Hepatocyte (in vitro differentiated cells): ENCODE data around the gene RAB12. TPM values are rescaled to one million over a fixed set of nuclear protein-coding genes. Genes with fewer than 3 reads are reported as not detected.

Experiments
- DNase-seq: peaks from one replicate; pipeline ENCODE4 v3.0.0-alpha.2; 2016; ENCODE audit warnings: low spot score
- H2AFZ ChIP-seq: fragments of 200-600 bp; sonication (generic); 2 replicates; pipeline ENCODE4 v1.6.0; 2016; ENCODE audit warnings: antibody characterized with exemption, mild to moderate bottlenecking
- H3K27ac ChIP-seq: fragments of 200-600 bp; sonication (generic); 2 replicates; pipeline ENCODE4 v1.5.1; 2016; ENCODE audit warnings: mild to moderate bottlenecking
- H3K27me3 ChIP-seq: fragments of 200-600 bp; sonication (generic); 2 replicates; pipeline ENCODE4 v1.6.1; 2016
- H3K36me3 ChIP-seq: fragments of 200-600 bp; sonication (generic); replicated peaks from 2 replicates; pipeline ENCODE4 v1.5.1; 2016; ENCODE audit warnings: low read depth; ENCODE audit not compliant: insufficient read depth
- H3K4me1 ChIP-seq: fragments of 200-600 bp; sonication (generic); 2 replicates; pipeline ENCODE4 v1.5.1; 2016; ENCODE audit warnings: mild to moderate bottlenecking, moderate library complexity; ENCODE audit not compliant: insufficient read depth
- H3K4me2 ChIP-seq: fragments of 200-600 bp; sonication (generic); 2 replicates; pipeline ENCODE4 v1.6.0; 2016
- H3K4me3 ChIP-seq: fragments of 200-600 bp; sonication (generic); 2 replicates; pipeline ENCODE4 v1.5.1; 2016; ENCODE audit warnings: mild to moderate bottlenecking
- H3K79me2 ChIP-seq: fragments of 200-600 bp; sonication (generic); 2 replicates; pipeline ENCODE4 v1.6.0; 2017; ENCODE audit warnings: mild to moderate bottlenecking
- H3K9me2 ChIP-seq: fragments of 200-600 bp; sonication (generic); replicated peaks from 2 replicates; pipeline ENCODE4 v1.6.0; 2017; ENCODE audit warnings: mild to moderate bottlenecking; ENCODE audit not compliant: insufficient read depth
- H3K9me3 ChIP-seq: fragments of 200-600 bp; sonication (generic); 2 replicates; pipeline ENCODE4 v1.5.1; 2016; ENCODE audit warnings: low read depth, mild to moderate bottlenecking
- H4K20me1 ChIP-seq: fragments of 200-600 bp; sonication (generic); 2 replicates; pipeline ENCODE4 v1.6.0; 2016; ENCODE audit warnings: mild to moderate bottlenecking; ENCODE audit not compliant: insufficient read depth, poor library complexity, severe bottlenecking
- CTCF ChIP-seq: fragments of 200-600 bp; sonication (generic); IDR thresholded peaks from 2 replicates; pipeline ENCODE4 v1.5.1; 2016; ENCODE audit warnings: antibody characterized with exemption, mild to moderate bottlenecking; ENCODE audit not compliant: poor library complexity
- EZH2 ChIP-seq: fragments of 200-600 bp; sonication (generic); IDR thresholded peaks from 2 replicates; pipeline ENCODE4 v1.6.1; 2016; ENCODE audit warnings: antibody characterized with exemption, mild to moderate bottlenecking, borderline replicate concordance
- EZH2phosphoT487 ChIP-seq: fragments of 200-600 bp; sonication (generic); IDR thresholded peaks from one replicate; pipeline ENCODE4 v1.6.1; 2018; ENCODE audit warnings: antibody characterized with exemption, mild to moderate bottlenecking, low read depth, moderate library complexity; ENCODE audit not compliant: unreplicated experiment, severe bottlenecking
- WGBS: methylation state at CpG from one replicate; pipeline ENCODE4 v1.1.6; 2016; ENCODE audit warnings: low lambda C conversion rate; ENCODE audit errors: missing lambda C conversion rate; 5-methylcytosine and 5-hydroxymethylcytosine counted together
- polyA plus RNA-seq: library from polyadenylated mRNA; unstranded; fragments of >200 nt; fragmentation: Nextera tagmentation; extraction: Ambion mirVana; gene quantifications from 2 replicates; pipeline ENCODE4 v1.2.1, GENCODE V29; 2016
- total RNA-seq: library from RNA; depleted of rRNA; stranded (reverse); fragments of >200 nt; gene quantifications from 2 replicates; pipeline ENCODE4 v1.2.3, GENCODE V29; 2014

The RAB12 gene
- total and polyA plus RNA-seq, 2 experiments from 2014 or later: 4.7 to 33.2 TPM

DNA sequence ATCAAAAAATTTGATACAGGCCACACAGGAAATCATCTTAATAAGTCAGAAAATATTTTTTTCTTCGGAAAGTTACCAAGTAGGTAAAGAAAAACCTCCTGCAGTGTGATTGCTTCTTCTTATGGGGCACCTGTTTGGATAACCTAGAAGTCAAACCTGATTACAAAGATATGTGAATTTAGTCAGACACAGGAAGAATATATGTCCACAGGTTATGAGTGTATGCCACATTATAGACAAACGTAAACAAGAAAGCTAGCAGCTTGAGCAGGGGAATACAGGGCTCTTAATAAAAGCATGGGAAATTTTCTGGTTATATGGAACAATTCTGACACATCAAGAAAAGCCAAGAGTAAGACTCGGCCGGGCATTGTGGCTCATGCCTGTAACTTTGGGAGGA lies 60.3 kb downstream of the RAB12 start:
- TF ChIP-seq CTCF (no peak), EZH2phosphoT487 (no peak), EZH2 (no peak)
- WGBS: 79% methylated on average over 4 of the region's 4 CpGs
- no peaks in the 10 kb centered on the region for H3K9me3 ChIP-seq
- DNase-seq: no peak
- no peaks in the 10 kb centered on the region for H4K20me1 ChIP-seq
- H3K4me3 ChIP-seq: no peak overlapping the region
- H3K36me3 ChIP-seq: no peaks in the 10 kb centered on the region
- no peak overlapping the region for H3K4me2 ChIP-seq
- no peaks in the 10 kb centered on the region for H3K4me1 ChIP-seq
- no peak overlapping the region for H3K27ac ChIP-seq
- no peaks in the 10 kb centered on the region for H3K27me3 ChIP-seq
- no peak overlapping the region for H2AFZ ChIP-seq
- H3K79me2 ChIP-seq: no peaks in the 10 kb centered on the region
- H3K9me2 ChIP-seq: no peaks in the 10 kb centered on the region

DNA sequence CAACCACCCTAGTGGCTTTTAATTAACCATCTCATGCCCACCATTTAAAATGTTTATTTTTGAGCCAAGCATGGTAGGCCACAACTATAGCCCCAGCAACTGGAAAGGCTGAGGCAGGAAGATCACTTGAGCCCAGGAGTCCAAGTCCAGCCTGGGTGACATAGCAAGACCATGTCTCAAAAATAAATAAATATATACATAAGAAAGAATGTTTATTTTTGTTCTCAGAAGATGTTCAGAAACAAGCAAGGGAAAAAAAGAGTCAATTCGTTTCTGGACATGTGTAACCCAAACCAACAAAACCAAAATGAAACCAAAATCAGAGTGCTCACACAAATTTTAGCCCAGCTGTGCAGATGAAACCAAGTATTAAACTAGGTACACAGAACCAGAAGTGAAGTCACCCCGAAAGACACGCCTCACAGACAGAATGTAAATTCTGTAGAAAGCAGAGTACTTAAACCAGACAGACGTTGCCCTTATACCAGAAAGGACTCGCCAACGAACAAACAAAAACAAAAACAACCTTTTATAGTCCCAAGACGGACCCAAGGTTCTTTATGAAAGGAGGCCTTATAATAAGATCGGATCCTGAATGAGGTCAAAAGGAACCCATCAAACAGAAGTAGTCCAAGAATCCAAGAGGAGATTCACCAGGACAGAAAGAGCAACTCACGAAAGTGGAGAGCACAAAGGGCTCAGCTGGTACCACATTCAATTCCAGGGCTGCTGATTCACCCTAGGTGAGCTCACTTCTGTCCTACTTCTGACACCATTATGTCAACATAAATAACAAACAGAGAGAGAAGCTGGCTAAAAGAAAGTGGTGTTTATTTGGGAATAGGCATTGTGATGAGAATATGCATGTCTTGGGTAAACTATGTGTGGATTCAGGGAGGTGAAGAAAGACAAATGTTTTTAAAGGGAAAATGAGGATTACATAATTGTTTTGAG lies 64.3 kb downstream of the RAB12 start:
- Histone ChIP-seq H3K9me2 (no peaks in the 10 kb centered on the region), H3K4me2 (no peak overlapping the region), H3K9me3 (no peaks in the 10 kb centered on the region), H3K4me3 (no peak overlapping the region), H3K79me2 (no peaks in the 10 kb centered on the region), H4K20me1 (no peaks in the 10 kb centered on the region), H3K27ac (no peak overlapping the region), H3K27me3 (no peaks in the 10 kb centered on the region), H3K4me1 (no peaks in the 10 kb centered on the region), H2AFZ (no peak overlapping the region), H3K36me3 (no peaks in the 10 kb centered on the region)
- TF ChIP-seq EZH2phosphoT487 (no peak), CTCF (no peak)
- WGBS: 95% methylated on average over 9 of the region's 9 CpGs
- DNase-seq: no peak

DNA sequence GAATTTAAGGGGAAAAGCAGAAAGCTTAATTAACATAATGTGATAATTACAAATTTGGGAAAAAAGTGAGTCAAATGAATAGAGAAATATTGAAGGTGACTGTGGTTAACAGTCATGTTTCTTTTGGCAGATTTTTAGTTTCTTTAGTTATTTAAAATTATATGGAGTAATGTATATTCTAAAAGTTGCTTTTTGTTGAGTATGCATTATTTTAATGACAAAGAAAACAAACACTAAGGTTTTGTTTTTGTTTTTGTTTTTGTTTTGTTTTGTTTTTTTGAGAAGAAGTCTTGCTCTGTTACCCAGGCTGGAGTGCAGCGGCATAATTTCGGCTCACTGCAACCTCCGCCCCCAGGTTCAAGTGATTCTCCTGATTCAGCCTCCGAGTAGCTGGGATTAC lies 65.8 kb downstream of the RAB12 start:
- H3K79me2 ChIP-seq: no peaks in the 10 kb centered on the region
- H3K4me2 ChIP-seq: no peak overlapping the region
- H3K9me2 ChIP-seq: no peaks in the 10 kb centered on the region
- TF ChIP-seq EZH2phosphoT487 (no peak), EZH2 (no peak), CTCF (no peak)
- no peak overlapping the region for H3K27ac ChIP-seq
- H3K4me1 ChIP-seq: no peaks in the 10 kb centered on the region
- no peaks in the 10 kb centered on the region for H4K20me1 ChIP-seq
- no peaks in the 10 kb centered on the region for H3K27me3 ChIP-seq
- H2AFZ ChIP-seq: no peak overlapping the region
- 88% methylated on average over 4 of the region's 4 CpGs for WGBS
- no peak for DNase-seq
- no peaks in the 10 kb centered on the region for H3K9me3 ChIP-seq
- no peaks in the 10 kb centered on the region for H3K36me3 ChIP-seq
- no peak overlapping the region for H3K4me3 ChIP-seq
